Islet precursor cell (in vitro differentiated cells): ENCODE data around the gene NAV1.
A peak's percentile ranks its signal among the peaks of the same experiment; 100 is the strongest.
"Not testable (repeated sequence)": the region's sequence is repeated elsewhere in the genome, so short reads cannot be mapped to it uniquely, and the experiment has no call there.

Source experiments
- DNase-seq: peaks from one replicate; pipeline ENCODE4 v3.0.0-alpha.2; 2018

Gene NAV1

GRCh38 chr1:201528631-201529252 is 10.2 kb upstream of the NAV1 start:
- peak; percentile 29 for DNase-seq

- DNase-seq: peak; percentile 95
Measured at GRCh38 chr1:201530741-201531531, 8.0 kb upstream of the NAV1 start.

- peak; percentile 72 for DNase-seq
Measured at GRCh38 chr1:201531551-201532425, 7.1 kb upstream of the NAV1 start.

- DNase-seq: peak; percentile 80
Measured at GRCh38 chr1:201533836-201534235, 5.1 kb upstream of the NAV1 start.

GRCh38 chr1:201535046-201535918 is 3.6 kb upstream of the NAV1 start:
- peak; percentile 72 for DNase-seq

GRCh38 chr1:201535919-201536245 is 3.0 kb upstream of the NAV1 start:
- no peak for DNase-seq

- peak; percentile 63 for DNase-seq
Measured at GRCh38 chr1:201536558-201536957, 2.4 kb upstream of the NAV1 start.

- DNase-seq: peak; percentile 27
Measured at GRCh38 chr1:201537028-201537427, 1.9 kb upstream of the NAV1 start.

GRCh38 chr1:201537467-201537866 is 1.5 kb upstream of the NAV1 start:
- DNase-seq: no peak

- peak; percentile 81 for DNase-seq
Measured at GRCh38 chr1:201537891-201538611, 876 bp upstream of the NAV1 start.

GRCh38 chr1:201539561-201540431 is 869 bp downstream of the NAV1 start:
- peak; percentile 87 for DNase-seq

- peak; percentile 46 for DNase-seq
Measured at GRCh38 chr1:201540846-201541735, 2.2 kb downstream of the NAV1 start.

GRCh38 chr1:201542309-201543035 is 3.5 kb downstream of the NAV1 start:
- DNase-seq: peak; percentile 71

GRCh38 chr1:201543871-201544642 is 5.1 kb downstream of the NAV1 start:
- peak; percentile 52 for DNase-seq

GRCh38 chr1:201544710-201545109 is 5.8 kb downstream of the NAV1 start:
- DNase-seq: peak; percentile 9

- peak; percentile 64 for DNase-seq
Measured at GRCh38 chr1:201545851-201546492, 7.0 kb downstream of the NAV1 start.

- DNase-seq: not testable (repeated sequence)
Measured at GRCh38 chr1:201549522-201549921, 10.6 kb downstream of the NAV1 start.

- DNase-seq: no peak
Measured at GRCh38 chr1:201551096-201551495, 12.2 kb downstream of the NAV1 start.
